Cerebellar cortex (tissue), 1 donor: ENCODE results near the gene SSR1.
A peak's percentile ranks its signal among the peaks of the same experiment; 100 is the strongest.
"Not testable (repeated sequence)": the region's sequence is repeated elsewhere in the genome, so short reads cannot be mapped to it uniquely, and the experiment has no call there.

ENCODE experiments used
- DNase-seq: peaks from one replicate; pipeline ENCODE4 v3.0.0-alpha.2; 2015; ENCODE audit warnings: low spot score

The SSR1 gene

DNA sequence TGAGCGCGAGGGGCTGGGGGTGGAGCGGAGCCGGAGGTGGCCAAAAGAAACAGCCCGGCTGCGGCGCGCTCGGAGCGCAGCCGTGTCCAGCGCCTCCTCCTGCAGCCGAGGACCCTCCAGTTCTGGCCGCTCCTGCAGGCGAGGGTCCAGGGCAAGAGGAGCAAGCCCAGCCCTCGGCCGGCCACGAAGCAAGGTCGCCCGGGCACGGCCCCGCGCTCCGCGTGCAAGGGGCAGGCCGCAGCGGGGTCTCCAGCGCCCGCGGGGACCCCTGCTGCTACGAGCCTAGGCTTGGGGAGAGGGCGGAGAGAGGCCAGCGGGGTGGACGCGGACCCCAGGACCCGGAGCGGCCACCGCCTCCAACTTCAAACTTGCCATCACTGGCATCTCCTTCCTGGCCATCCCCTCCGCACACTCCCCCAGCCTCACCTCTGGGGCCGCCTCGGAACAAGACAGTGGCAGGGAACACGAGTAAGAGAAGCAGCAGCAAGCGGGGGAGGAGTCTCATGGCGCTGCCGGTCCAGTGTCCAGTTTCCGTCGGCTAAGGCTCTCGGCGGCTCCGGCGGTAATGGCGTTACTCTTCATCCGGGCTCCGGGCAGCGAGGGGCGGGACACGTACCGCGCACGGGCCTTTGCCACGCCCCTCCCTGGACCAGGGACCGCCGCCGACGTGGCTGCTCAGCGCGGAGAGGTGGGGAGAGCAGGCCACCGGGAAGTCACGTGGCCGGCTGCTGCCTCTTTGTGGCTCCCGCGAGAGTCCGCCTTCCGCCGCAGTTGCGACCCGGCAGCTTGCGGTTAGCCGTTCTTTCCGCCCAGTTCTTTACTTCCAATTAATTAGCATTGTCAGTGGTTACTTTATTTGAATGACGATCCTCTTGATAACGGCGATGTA, at the start of gene SSR1:
TSS of gene SSR1 (minus strand) at position 584 of the 889 bp plus-strand sequence. CDS start at position 505, 79 bp downstream.
- peak; percentile 98 for DNase-seq

DNA sequence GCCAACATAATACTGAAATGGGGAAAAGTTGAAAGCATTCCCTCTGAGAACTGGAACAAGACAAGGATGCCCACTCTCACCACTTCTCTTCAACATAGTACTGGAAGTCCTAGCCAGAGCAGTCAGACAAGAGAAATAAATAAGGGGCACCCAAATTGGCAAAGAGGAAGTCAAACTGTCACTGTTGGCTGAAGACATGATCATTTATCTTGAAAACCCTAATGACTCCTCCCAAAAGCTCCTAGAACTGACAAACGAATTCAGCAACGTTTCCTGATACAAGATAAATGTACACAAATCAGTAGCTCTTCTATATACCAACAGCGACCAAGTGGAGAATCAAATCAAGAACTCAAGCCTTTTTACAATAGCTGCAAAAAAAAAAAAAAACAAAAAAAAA, 38.9 kb upstream of the SSR1 start:
- DNase-seq = not testable (repeated sequence)

DNA sequence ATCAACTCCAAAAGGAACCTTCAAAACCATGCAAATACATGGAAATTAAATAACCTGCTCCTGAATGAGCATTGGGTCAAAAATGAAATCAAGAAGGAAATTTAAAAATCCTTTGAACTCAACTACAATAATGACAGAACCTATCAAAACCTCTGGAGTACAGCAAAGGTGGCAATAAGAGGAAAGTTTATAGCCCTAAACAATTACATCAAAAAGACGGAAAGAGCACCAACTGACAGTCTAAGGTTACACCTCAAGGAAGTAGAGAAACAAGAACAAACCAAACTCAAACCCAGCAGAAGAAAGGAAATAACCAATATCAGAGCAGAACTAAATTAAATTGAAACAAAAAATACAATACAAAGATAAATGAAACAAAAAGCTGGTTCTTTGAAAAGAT, 37.6 kb upstream of the SSR1 start:
- DNase-seq = not testable (repeated sequence)

DNA sequence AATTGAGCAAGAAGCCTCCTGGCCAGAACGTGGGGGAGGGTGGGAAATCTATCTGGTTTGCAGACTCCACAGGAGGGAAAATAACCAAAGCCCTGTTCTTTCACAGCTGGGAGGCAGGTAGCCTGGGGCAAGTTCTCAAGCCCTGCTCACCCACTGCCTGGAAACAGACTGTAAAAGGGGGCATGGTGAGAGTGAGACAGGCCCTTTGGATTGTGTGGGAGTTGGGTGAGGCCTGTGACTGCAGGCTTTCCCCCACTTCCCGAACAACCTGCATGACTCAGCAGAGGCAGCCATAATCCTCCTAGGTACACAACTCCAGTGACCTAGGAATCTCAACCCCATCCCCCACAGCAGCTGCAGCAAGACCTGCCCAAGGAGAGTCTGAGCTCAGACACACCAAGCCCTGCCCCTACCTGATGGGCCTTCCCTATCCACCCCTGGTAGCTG, 34.6 kb upstream of the SSR1 start:
- DNase-seq = not testable (repeated sequence)

DNA sequence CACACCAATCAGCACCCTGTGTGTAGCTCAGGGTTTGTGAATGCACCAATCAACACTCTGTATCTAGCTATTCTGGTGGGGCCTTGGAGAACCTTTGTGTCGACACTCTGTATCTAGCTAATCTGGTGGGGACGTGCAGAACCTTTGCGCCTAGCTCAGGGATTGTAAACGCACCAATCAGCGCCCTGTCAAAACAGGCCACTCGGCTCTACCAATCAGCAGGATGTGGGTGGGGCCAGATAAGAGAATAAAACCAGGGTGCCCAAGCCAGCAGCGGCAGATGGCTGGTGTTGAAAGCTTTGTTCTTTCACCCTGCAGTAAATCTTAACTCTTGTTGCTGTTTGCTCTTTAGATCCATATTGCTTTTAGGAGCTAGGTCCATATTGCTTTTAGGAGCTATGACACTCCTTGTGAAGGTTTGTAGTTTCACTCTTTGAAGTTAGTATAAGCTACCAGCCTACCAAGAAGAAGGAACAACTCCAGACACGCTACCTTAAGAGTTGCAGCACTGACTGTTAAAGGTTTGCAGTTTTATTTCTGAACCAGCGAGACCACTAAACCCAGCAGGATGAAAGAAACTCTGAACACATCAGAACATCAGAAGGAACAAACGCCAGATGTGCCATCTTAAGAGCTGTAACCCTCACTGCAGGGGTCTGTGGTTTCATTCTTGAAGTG, 31.9 kb upstream of the SSR1 start:
- not testable (repeated sequence) for DNase-seq

DNA sequence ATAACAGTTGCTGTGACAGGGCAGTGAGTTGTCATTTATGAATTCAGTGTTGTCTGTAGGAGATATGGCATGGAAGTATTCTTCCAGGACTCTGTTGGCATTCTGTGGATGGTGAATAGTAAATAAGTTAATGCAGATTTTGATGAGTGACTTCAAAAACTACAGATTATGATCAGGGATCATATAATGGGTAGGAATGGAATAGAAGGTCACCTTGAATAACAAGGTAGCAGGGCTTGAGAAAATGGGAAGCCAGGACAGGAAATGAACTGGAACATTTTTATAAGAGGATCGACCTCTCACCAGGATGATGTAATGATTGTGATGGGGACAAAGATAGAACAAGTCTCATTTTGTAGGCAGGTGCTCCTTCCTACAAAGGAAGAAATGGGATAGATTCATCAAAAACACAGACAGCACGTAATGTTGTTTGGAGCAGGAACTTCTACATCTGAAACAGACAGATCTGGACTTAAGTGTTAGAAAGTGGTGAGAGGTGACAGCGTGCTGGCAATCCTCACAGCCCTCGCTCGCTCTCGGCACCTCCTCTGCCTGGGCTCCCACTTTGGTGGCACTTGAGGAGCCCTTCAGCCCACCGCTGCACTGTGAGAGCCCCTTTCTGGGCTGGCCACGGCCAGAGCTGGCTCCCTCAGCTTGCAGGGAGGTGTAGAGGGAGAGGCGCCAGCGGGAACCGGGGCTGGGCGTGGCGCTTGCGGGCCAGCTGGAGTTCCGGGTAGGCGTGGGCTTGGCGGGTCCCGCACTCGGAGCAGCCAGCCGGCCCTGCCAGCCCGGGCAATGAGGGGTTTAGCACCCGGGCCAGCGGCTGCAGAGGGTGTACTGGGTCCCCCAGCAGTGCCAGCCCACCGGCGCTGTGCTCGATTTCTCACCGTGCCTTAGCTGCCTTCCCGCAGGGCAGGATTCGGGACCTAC, 30.8 kb upstream of the SSR1 start:
- no peak for DNase-seq

DNA sequence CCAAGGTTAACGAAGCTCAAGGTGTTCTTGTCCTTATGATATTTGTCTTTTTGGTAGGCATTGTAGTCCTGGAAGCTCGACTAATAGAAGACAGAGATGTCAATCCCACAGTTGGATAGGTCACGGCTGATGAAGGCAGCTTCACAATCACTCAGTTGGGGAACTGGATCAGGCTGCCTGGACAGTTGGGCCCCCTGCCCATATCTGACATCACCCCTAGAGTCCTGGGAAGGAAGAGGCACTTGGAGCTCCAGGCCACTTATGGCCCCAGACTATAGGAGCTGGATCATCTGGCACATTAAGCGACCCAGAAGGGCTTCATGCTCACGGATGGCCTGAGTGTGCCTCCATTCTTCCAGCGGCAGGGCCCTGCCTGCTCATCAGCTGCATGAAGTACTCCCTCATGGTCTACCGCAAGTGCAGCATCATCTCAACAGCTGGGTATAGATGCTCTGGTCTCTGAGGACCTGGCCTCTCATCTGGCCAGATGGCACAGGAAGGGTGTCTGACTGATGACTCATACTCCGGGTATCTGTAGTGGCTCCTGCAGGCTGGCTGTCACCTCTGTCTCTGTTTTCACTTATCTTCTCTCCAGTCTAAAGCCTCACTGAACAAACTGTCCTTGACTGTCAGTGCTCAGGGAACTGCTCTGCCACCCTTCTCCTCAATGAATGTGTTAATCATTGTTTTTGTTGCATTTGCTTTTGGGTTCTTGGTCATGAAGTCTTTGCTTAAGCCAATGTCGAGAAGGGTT, 29.2 kb upstream of the SSR1 start:
- no peak for DNase-seq

DNA sequence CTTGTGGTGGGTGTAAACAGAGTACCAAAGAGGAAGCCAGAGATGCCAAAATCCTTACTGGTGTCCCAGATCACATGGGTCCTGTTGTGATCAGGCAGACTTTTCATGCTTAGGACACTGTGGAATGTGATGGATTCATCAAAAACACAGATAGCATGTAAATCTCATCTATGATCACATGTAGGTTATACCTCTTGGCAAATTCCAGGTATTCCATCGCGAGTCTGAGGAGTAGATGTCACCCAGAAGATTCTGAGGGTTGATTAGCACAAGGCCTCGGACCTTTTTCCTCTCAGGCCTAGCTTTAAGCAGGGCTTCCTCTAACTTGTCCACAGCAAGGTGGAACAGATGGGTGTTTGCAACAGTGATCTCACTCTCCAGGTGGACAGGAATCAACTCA, 28.3 kb upstream of the SSR1 start:
- no peak for DNase-seq

DNA sequence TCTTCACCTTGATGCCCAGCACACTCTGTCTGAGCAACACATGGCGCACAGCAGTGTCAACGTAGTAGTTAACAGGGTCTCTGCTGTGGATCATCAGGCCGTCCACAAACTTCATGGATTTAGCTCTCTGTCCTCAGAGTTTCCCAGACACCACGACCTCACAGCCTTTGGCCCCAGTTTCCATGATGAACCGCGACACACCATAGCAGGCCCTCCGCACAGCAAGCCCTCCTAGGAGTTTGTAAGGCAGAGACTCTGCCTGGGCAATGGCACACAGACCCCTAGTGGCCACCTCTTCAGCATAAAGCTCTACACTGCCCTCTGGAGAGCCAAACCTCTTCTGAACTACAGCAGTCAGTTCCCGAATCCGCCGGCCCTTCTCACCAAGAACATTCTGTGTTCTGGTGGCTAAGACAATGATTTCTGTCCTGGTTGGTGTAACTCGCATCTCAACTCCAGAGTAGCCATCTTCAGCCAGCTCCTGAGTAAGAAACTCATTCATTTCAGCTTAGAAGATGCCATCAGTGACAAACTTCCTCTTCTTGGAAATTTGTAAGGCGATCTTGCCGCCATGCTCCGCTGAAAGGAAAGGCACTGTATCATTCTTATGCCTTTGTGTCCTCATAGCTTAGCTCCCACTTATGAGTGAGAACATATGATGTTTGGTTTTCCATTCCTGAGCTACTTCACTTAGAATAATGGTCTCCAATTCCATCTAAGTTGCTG, 26.2 kb upstream of the SSR1 start:
- DNase-seq = peak; percentile 42

DNA sequence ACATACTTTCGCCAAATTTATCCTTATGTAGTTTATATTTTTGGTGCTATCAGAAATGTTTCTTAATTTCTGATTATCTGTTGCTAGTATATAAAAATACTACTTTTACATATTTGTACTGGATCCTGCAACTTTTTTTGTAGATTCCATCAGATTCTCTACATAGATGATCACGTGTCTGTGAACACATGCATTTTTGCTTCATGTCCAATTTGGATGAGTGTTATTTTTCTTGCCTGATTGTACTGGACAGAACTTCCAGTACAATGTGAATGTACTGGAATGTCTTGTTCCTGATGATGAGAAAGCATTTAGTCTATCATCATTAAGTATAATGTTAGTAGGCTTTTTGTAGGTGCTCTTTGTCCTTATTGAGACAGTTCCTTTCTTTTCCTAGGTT, 25.0 kb upstream of the SSR1 start:
- DNase-seq = no peak

DNA sequence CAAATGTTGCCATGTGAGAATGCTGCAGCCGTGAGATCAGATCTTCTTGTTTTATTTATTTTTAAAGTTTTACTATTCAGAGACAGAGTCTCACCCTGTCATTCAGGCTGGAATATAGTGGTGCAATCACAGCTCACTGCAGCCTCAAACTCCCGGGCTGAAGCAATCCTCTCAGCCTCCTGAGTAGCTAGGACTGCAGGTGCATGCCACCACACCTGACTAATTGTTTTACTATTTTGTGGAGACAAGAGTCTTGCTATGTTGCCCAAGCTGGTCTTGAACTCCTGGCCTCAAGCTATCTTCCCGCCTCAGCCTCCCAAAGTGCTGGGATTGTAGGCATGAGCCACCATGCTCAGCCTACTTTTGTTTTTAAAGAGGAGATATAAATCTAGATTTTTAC, 22.5 kb upstream of the SSR1 start:
- DNase-seq = no peak

DNA sequence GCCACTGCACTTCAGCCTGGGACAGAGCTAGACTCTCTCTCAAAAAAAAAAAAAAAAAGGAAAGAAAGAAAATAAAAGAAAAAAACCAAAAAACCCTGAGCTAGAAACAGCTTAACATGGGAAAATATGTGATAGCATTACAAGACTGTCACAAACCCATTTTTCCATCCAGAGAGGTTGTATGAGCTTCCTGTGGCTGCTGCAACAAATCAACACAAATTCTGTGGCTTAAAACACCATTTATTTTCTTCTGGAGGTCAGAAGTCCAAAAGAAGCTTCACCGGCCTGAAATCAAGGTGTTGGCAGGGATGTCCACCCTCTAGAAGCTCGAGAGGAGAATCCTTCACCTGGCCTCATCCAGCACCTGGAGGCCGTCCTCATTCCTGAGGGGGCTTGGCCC, 21.7 kb upstream of the SSR1 start:
- DNase-seq = no peak

DNA sequence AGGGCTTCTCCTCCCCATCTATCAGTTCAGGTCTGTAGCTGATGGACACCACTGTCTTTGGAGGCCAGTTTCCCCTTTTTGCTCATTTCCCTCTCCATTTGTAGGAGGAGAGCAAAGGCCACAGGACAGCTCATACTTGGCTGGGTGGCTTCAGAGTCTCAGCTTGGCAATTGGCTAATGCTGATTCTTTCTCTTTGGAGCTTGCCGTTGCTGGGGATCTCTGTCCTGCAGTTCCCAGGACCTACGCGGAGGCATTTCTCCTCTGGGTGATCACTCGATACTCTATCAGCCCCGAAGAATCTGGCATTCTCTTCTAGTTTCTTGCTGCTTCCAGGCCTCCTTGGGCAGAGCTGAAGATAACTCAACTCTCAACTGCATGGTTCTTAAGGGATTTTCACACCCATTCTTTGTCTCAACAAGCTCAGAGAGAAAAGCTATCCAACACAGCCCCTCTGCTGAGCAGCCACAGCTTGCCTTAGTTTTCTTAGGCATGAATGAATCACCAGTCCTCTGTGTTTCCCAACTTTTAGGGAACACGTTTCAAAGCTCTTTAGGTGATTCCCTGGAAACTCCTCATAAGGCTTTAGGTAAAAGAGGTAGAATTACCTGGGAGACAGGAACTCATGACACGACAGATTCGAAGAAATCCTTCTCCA, 19.2 kb upstream of the SSR1 start:
- no peak for DNase-seq

DNA sequence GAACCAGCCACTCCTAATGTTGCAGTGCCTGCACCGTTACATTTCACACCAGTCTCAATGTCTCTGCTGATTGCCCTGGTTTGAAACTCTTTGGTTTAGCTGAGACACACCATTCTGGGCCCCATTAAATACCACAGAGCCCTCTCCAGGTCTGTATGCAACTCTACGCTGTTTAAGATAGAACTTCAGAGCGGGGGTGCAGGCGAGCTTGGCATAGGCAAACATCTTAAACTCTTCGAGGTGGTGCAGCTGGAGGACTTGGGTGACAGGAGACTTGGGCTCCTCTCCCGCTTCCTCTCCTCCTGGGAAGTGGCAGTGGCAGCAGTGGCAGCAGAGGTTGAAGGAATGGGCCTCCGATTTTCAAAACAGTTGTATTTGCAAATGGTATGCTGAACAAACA, 18.5 kb upstream of the SSR1 start:
- no peak for DNase-seq

DNA sequence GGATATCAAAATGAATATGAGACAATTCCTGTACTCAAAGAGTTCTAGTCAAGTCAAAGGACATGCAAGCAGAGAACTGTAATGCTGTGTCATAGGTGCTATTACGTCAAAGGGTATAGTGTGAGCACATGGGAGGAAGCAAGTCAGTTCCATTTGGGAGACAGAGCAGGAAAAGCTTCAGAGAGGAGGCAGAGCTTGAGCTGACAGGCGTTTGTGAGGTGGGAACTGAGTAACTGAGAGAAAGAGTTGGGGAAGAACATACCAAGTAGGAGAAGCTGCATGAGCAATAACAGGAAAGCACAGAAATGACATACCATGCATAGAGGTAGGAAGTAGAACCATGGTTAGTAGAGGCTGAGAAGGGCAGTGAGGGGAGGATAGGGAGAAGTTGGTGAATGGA, 15.2 kb upstream of the SSR1 start:
- DNase-seq = no peak

DNA sequence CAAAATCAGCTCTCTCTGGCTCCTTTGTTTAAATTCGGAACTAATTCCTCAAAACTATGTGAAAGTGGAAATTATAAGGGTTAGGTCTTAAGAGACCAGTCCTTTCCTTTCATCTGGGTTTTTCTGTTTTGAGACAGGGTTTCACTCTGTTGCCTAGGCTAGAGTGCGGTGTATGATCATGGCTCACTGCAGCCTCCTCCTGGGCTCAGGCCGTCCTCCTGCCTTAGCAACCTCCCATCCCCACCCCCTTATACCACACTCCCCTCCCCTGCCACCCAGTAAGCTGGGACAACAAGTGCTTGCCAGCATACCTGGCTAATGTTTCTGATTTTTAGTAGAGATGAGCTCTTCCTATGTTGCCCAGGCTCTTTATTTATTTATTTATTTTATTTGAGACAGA, 12.8 kb upstream of the SSR1 start:
- DNase-seq = no peak

DNA sequence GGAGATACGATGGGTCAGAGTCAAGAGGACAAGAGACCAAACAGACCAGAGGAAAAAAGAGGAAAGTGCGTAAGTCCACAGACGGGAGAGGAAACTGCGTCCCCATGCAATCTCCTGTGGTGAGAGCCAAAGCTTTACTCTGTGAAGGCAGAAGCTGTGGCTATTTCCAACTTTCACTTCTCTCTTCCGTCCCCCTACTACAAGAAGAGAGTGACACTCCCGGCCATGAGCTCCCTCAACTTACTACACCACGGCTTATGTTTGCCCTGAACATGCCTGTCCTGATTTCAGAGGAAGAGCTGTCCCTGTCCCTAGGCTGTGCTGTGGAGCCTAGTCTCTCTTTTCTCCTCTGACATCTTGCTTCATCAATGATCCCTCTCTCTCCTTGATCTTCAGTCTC, 11.5 kb upstream of the SSR1 start:
- no peak for DNase-seq

DNA sequence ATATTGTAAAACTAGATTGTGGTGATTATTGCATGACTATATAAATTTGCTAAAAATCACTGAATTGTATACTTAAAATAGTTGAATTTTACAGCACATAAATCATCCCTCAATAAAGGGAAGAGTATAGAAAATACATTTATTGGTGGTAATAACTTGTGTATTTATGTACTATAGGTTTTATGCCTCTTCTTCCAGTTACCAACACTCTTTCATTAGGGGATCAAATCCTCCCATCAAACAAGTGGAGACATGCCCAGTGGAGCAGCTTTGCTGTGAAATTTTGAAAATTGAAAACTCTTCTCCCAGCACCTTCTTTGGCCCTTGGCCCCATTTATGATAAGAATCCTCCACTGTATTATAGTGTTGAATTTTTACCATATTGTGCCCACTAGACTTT, 10.1 kb upstream of the SSR1 start:
- DNase-seq = no peak

DNA sequence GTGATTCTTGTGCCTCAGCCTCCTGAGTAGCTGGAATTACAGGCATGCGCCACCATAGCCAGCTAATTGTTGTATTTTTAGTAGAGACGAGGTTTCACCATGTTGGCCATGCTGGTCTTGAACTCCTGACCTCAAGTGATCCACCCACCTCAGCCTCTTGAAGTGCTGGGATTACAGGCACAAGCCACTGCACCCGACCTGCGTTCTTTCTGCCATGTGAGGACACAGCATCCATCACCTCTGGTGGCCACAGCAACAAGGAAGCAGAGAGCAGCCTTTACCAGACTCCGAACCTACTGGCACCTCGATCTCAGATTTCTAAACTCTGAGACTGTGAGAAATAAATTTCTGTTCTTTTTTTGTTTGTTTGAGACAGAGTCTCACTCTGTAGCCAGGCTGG, 8.9 kb upstream of the SSR1 start:
- not testable (repeated sequence) for DNase-seq

DNA sequence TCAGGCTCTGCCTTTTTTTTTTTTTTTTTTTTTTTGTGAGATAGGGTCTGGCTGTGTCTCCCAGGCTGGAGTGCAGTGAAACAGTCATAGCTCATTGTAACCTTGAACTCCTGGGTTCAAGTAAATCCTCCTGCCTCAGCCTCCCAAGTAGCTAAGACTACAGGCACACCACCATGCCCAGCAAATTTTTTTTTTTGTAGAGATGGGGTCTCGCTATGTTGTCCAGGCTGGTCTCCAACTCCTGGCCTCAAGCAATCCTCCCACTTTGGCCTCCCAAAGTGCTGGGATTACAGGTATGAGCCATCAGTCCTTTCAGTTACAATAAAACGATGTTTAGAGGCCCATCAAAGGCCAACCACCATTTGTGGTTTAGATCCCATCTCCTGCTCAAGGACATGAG, 6.4 kb upstream of the SSR1 start:
- DNase-seq = not testable (repeated sequence)
